Kidney epithelial cell (primary cell): ENCODE data around the gene RANBP9. TPM values are rescaled to one million over a fixed set of nuclear protein-coding genes. Genes with fewer than 3 reads are reported as not detected.

Experiments
- DNase-seq: peaks from one replicate; pipeline ENCODE4 v3.0.0-alpha.2; 2010; ENCODE audit warnings: low read depth
- H3K27me3 ChIP-seq: 2 replicates; pipeline ENCODE4 v1.6.0; 2011; ENCODE audit warnings: low read length; ENCODE audit not compliant: control insufficient read depth, insufficient read depth
- H3K36me3 ChIP-seq: 2 replicates; pipeline ENCODE4 v1.5.1; 2011; ENCODE audit warnings: low read length; ENCODE audit not compliant: control insufficient read depth, insufficient read depth
- H3K4me3 ChIP-seq: 2 replicates; pipeline ENCODE4 v1.5.1; 2011; ENCODE audit warnings: low read depth, mild to moderate bottlenecking, control low read depth, low read length
- CTCF ChIP-seq: IDR thresholded peaks from 2 replicates; pipeline ENCODE4 v1.5.1; 2011; ENCODE audit warnings: mild to moderate bottlenecking, moderate library complexity, low read length, control low read depth, inconsistent platforms; ENCODE audit not compliant: insufficient read depth, poor library complexity, severe bottlenecking
- total RNA-seq: library from RNA; depleted of rRNA; stranded (reverse); fragments of >200 nt; gene quantifications from 2 replicates; pipeline ENCODE4 v1.2.3, GENCODE V29; 2015

Gene RANBP9
- total RNA-seq, 1 donor from 2014 or later: 25.7 TPM

GRCh38 chr6:13590574-13591153 lies 121.0 kb downstream of the RANBP9 start:
- no peaks in the 10 kb centered on the region for H3K27me3 ChIP-seq
- H3K4me3 ChIP-seq: no peak overlapping the region
- no peak for TF ChIP-seq CTCF
- peaks cover 2% of the 10 kb centered on the region for H3K36me3 ChIP-seq
- no peak for DNase-seq

DNA sequence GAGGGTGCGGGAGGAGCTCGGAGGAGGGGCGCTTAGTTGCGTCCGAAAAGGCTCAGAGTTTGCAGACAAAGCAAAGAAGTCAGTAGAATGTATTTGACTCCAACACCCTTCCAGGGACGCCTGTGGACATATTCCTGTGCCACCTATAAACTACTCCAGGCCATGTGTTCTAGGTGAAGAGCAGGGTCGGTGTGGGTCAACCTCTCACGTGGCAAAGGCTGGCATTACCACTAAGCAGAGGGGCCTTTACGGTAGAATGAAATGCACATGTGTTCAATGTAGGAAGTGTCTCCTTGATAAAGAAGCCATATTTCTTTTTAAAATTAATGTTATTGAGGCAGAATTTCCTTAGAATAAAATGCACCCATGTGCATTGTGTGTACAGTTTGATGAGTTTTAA lies 121.8 kb downstream of the RANBP9 start:
- DNase-seq: no peak
- Histone ChIP-seq H3K4me3 (no peak overlapping the region), H3K27me3 (no peaks in the 10 kb centered on the region), H3K36me3 (peaks cover 2% of the 10 kb centered on the region)
- TF ChIP-seq CTCF: no peak

- DNase-seq: no peak
- no peak for TF ChIP-seq CTCF
- Histone ChIP-seq H3K27me3 (no peaks in the 10 kb centered on the region), H3K36me3 (peaks cover 1% of the 10 kb centered on the region), H3K4me3 (no peak overlapping the region)
Measured at GRCh38 chr6:13586603-13587542, 124.8 kb downstream of the RANBP9 start.

- DNase-seq: no peak
- no peaks in the 10 kb centered on the region for H3K27me3 ChIP-seq
- H3K36me3 ChIP-seq: no peaks in the 10 kb centered on the region
- H3K4me3 ChIP-seq: no peak overlapping the region
- no peak for TF ChIP-seq CTCF
Measured at GRCh38 chr6:13581700-13582229, 129.9 kb downstream of the RANBP9 start.

DNA sequence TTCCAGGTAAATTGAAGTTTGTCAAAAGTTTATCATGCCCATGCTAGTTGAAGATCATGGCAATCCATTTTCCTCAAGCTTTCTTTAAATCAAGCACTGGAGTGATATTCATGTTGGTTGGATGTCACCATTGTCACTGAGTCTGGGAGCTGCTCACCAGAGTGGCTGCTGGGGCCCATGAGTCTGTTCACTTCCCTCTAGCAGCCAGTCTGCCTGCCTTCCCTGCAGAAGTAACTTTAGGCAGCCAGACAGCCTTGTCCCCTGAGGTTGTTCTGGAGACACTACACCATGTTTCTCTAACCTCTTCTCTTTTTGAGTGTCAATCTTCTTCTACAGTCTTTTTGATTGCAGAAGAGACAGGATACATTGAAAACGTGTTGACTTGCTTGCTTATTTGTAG lies 131.7 kb downstream of the RANBP9 start:
- H3K27me3 ChIP-seq: no peaks in the 10 kb centered on the region
- TF ChIP-seq CTCF: no peak
- no peak for DNase-seq
- no peaks in the 10 kb centered on the region for H3K36me3 ChIP-seq
- H3K4me3 ChIP-seq: no peak overlapping the region

DNA sequence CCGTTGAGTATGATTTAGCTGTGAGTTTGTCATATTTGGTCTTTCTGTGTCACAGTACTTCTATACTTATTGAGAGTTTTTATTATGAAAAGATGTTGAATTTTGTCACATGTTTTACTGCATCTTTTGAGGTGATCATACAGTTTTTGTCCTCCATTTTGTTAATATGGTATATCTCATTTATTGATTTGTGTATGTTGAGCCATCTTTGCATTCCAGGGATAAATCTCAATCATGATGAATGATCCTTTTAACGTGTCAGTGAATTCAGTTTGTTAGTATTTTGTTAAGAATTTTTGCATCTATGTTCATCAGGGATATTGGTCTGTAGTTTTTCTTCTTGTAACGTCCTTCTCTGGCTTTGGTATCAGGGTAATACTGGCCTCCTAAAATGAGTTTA lies 133.7 kb downstream of the RANBP9 start:
- H3K4me3 ChIP-seq: no peak overlapping the region
- H3K36me3 ChIP-seq: no peaks in the 10 kb centered on the region
- H3K27me3 ChIP-seq: no peaks in the 10 kb centered on the region
- TF ChIP-seq CTCF: no peak
- no peak for DNase-seq
